PC-3 (cell line): ENCODE results near the gene COLGALT1.
"Not testable (repeated sequence)": the region's sequence is repeated elsewhere in the genome, so short reads cannot be mapped to it uniquely, and the experiment has no call there.

Source experiments
- EZH2 ChIP-seq: fragments of 300-600 bp; sonication (generic); IDR thresholded peaks from one replicate; pipeline ENCODE4 v1.6.1; 2017; ENCODE audit warnings: antibody characterized with exemption, mild to moderate bottlenecking, low read length; ENCODE audit not compliant: unreplicated experiment
- EZH2phosphoT487 ChIP-seq: fragments of 300-600 bp; sonication (generic); IDR thresholded peaks from 2 replicates; pipeline ENCODE4 v1.6.1; 2018; ENCODE audit warnings: mild to moderate bottlenecking, antibody characterized with exemption, low read length, borderline replicate concordance
- TF ChIP-seq, protein P1 (sequence below): fragments of 300-600 bp; sonication (generic); conservative IDR thresholded peaks from 2 replicates; pipeline ENCODE4 v1.5.1; 2017; ENCODE audit warnings: antibody characterized with exemption, low read depth, mild to moderate bottlenecking, low read length

DNA sequence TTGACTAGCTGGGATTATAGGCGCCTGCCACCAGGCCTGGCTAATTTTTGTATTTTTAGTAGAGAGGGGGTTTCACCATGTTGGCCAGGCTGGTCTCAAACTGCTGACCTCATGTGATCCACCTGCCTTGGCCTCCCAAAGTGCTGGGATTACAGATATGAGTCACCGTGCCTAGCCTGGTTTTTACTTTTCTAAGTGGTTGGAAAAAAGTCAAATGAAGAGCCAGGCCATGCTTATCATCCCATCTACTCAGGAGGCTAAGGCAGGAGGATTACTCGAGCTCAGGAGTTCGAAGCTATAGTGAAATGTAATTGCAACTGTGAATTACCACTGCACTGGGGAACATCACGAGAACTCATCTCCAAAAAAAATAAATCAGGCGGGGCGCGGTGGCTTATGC lies 36.8 kb upstream of the COLGALT1 start:
- TF ChIP-seq, protein P1, sequence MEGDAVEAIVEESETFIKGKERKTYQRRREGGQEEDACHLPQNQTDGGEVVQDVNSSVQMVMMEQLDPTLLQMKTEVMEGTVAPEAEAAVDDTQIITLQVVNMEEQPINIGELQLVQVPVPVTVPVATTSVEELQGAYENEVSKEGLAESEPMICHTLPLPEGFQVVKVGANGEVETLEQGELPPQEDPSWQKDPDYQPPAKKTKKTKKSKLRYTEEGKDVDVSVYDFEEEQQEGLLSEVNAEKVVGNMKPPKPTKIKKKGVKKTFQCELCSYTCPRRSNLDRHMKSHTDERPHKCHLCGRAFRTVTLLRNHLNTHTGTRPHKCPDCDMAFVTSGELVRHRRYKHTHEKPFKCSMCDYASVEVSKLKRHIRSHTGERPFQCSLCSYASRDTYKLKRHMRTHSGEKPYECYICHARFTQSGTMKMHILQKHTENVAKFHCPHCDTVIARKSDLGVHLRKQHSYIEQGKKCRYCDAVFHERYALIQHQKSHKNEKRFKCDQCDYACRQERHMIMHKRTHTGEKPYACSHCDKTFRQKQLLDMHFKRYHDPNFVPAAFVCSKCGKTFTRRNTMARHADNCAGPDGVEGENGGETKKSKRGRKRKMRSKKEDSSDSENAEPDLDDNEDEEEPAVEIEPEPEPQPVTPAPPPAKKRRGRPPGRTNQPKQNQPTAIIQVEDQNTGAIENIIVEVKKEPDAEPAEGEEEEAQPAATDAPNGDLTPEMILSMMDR, result not testable (repeated sequence)
- not testable (repeated sequence) for TF ChIP-seq EZH2phosphoT487, EZH2
